BJ (cell line): Measurements from ENCODE around the gene YKT6. TPM values are rescaled to one million over a fixed set of nuclear protein-coding genes. Genes with fewer than 3 reads are reported as not detected.

Experiments
- CTCF ChIA-PET: fragments of 350-600 bp; formaldehyde crosslinking; extraction: SDS; loops from one replicate; lab custom pipeline; 2021; ENCODE audit warnings: antibody characterized with exemption, inconsistent platforms; lab: Yijun Ruan, JAX
- POLR2A ChIA-PET: fragments of 300-600 bp; sonication (Branson Sonifier 250); formaldehyde crosslinking; extraction: SDS; loops from one replicate; lab custom pipeline; 2021; ENCODE audit warnings: antibody characterized with exemption; lab: Charles Lee
- DNase-seq: peaks from one replicate; pipeline ENCODE4 v3.0.0-alpha.2; 2011; ENCODE audit warnings: low read depth
- H3K27me3 ChIP-seq: 2 replicates; pipeline ENCODE4 v1.6.0; 2011; ENCODE audit warnings: low read length; ENCODE audit not compliant: control insufficient read depth, insufficient read depth
- H3K36me3 ChIP-seq: 2 replicates; pipeline ENCODE4 v1.5.1; 2011; ENCODE audit warnings: low read length; ENCODE audit not compliant: control insufficient read depth, insufficient read depth
- H3K4me3 ChIP-seq: 2 replicates; pipeline ENCODE4 v1.5.1; 2011; ENCODE audit warnings: low read depth, mild to moderate bottlenecking, control low read depth, low read length
- polyA plus RNA-seq: library from polyadenylated mRNA; depleted of rRNA; stranded (reverse); fragments of >200 nt; gene quantifications from 2 replicates; pipeline ENCODE4 v1.2.3, GENCODE V29; 2011
- TF ChIP-seq, protein P1 (sequence below): IDR thresholded peaks from 2 replicates; pipeline ENCODE4 v1.5.1; 2011; ENCODE audit warnings: low read depth, mild to moderate bottlenecking, control low read depth, inconsistent platforms, low read length, moderate library complexity; ENCODE audit not compliant: insufficient read depth

Gene YKT6
- polyA plus RNA-seq, 1 experiment = 160 TPM

DNA sequence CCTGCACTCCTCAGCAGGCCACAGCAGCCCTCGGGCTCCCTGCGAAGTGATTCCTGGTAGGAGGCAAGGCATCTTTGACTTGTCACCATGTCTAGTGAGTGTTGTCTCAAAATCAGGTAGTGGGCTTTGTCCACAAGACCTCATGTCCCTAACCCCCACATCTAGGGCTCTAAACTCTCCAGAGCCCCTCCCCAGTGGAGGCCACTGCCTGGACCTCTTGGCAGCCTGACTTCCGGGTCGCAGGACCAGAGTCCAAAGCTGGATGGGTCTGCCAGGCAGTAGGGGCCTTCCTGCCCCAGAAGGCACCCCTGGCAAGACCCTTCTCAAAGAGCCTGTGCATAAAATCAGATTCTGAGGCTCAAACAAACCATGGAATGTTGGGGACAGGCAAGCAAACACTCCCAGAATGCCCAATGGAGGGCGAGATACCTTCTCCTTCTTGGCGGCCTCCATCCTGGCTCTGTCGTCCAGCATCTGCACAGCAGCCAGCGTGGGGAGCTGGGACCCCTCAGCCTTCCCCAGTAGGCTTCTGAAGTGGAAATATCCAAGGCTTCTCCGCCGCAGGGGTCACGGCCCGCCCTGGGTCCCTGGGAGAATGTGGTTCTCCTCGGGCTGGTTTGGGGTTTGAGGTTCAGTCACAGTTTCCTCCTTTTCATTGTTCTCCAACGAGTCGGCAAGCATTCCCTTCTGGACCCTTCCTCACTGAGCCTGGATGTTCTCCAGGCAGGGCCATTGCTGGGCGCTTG, 12.1 kb upstream of the YKT6 start:
- Histone ChIP-seq H3K27me3 (no peaks in the 10 kb centered on the region), H3K4me3 (no peak overlapping the region), H3K36me3 (no peaks in the 10 kb centered on the region)
- TF ChIP-seq, protein P1, sequence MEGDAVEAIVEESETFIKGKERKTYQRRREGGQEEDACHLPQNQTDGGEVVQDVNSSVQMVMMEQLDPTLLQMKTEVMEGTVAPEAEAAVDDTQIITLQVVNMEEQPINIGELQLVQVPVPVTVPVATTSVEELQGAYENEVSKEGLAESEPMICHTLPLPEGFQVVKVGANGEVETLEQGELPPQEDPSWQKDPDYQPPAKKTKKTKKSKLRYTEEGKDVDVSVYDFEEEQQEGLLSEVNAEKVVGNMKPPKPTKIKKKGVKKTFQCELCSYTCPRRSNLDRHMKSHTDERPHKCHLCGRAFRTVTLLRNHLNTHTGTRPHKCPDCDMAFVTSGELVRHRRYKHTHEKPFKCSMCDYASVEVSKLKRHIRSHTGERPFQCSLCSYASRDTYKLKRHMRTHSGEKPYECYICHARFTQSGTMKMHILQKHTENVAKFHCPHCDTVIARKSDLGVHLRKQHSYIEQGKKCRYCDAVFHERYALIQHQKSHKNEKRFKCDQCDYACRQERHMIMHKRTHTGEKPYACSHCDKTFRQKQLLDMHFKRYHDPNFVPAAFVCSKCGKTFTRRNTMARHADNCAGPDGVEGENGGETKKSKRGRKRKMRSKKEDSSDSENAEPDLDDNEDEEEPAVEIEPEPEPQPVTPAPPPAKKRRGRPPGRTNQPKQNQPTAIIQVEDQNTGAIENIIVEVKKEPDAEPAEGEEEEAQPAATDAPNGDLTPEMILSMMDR = no peak
- DNase-seq = no peak
- POLR2A ChIA-PET = interaction anchor here (0.6 kb wide), 1 partner anchor 151 kb away, joined by 4 read pairs; no protein-coding TSS in a partner anchor
- CTCF ChIA-PET = interaction anchor here (0.7 to 3.4 kb wide), 4 partner anchors 8 to 117 kb away, joined by 3 to 21 read pairs (median 4); no protein-coding TSS in a partner anchor

DNA sequence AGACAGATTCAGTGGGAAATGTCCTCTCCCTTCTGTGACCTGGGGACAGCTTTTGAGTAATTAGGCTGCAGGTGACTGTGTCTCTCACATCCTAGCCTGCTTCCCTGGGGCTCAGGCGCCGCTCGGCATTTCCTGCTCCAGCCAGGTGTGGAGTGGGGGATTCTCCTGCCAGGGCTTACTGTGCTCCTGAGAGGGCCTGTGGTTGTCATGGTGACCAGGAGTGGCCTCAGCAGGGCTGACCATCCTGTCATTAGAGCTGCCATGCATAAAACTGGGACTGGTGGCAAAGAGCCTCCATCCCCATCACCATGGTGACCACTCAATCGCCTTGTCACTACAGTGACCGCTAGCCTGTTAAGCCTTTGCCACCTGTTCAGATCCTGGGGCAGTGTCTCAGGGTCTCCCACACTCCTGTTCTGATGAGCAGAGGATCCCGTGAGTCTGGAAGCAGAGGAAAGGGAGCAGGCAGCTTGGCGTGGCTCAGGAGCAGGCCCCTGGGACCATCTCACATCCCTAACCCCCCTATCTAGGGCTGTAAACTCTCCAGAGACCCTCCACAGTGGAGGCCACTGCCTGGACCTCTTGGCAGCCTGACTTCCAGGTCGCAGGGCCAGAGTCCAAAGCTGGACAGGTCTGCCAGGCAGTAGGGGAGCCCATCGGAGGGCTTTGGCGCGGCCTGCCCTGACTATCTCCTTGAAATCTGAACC, 11.3 kb upstream of the YKT6 start, which contains the start of gene GCK:
Gene GCK, minus strand, starts transcription at position 154 of the 707 bp plus-strand sequence. CDS start 486 bp downstream, outside the sequence.
- DNase-seq = no peak
- ChIA-PET CTCF (interaction anchor here (0.7 to 2.0 kb wide), 2 partner anchors 16 to 117 kb away, joined by 3 to 6 read pairs; no protein-coding TSS in a partner anchor), POLR2A (interaction anchor here (0.6 kb wide), 1 partner anchor 151 kb away, joined by 4 read pairs; no protein-coding TSS in a partner anchor)
- Histone ChIP-seq H3K36me3 (no peaks in the 10 kb centered on the region), H3K27me3 (no peaks in the 10 kb centered on the region), H3K4me3 (no peak within 1 kb of the TSS)
- TF ChIP-seq, protein P1 = no peak

DNA sequence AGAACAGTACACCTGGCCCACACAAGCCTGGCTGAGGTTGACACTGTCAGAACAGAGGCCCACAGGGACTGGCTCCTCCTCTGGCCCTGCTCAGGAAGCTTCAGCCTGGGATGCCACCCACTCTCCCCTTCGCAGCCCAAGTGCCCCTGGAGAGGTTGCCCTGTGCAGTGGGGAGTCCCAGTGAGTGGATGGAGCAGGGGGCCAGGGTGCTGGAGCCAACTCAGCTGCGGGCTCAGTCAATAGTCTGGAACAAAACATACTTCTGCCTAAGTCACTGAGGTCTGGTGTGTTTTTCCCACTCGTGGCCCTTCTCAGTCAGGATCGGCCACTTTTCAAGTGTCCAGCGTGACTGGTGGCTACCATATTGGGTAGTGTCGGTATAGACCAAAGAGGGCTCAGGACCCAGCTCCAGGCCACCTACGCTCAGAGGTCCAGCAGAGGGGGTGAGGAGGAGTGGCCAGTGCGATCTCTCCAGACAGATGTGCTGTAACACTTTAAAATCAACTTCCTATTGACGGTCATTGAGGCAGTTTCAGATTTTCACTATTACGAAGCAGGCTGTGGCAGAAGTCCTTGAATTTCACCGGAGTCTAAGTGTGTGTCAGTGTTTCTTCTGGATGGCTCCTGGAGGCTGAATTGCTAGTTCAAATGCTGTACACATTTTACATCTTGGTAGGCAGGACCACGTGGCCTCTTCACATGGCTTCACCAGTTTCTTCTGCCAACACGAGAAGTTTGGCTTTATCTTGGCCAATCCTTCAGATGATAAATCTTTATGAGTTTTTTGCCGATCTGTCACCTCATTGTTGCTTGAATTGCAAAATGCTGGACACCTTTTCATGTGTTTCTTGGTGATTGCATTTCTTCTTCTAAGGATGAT, 10.5 kb upstream of the YKT6 start:
- DNase-seq = no peak
- no peaks in the 10 kb centered on the region for H3K27me3 ChIP-seq
- TF ChIP-seq, protein P1 = no peak
- ChIA-PET POLR2A (no interaction called here), CTCF (no interaction called here)
- H3K36me3 ChIP-seq = no peaks in the 10 kb centered on the region
- H3K4me3 ChIP-seq = no peak overlapping the region

DNA sequence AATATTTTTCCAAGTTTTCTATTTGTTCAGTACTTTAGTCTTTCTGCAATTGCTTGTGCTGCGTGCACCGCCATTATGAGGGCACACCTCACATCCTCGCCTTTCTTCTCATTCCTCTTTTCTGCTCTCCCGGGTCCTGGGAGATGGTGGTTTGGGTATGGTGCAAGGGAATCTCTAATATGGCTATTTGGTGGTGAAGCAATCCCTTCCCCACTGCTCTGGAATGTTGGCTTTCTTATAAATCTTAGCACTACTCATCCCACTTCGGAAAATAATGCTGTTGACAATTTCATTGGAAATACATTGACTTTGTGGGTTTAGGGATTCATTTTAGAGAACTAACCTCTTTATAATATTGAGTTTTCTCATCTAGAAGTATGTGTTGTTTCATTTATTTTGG, 9.6 kb upstream of the YKT6 start:
- TF ChIP-seq, protein P1 = no peak
- no peaks in the 10 kb centered on the region for H3K36me3 ChIP-seq
- no peak for DNase-seq
- CTCF ChIA-PET = no interaction called here
- no peaks in the 10 kb centered on the region for H3K27me3 ChIP-seq
- no peak overlapping the region for H3K4me3 ChIP-seq
- POLR2A ChIA-PET = interaction anchor here (0.6 kb wide), 1 partner anchor 58 kb away, joined by 5 read pairs; no protein-coding TSS in a partner anchor
